HG02571 (cell line): Measurements from ENCODE around the gene IL36RN.

Source experiments
- ATAC-seq: cut with Tn5 transposase; IDR thresholded peaks from one replicate; pipeline ENCODE4 v1.9.1; 2021; ENCODE audit warnings: mild to moderate bottlenecking, moderate library complexity; ENCODE audit not compliant: unreplicated experiment

The IL36RN gene

GRCh38 chr2:113046465-113046864, 12.5 kb upstream of the IL36RN start:
- ATAC-seq, result no peak

DNA sequence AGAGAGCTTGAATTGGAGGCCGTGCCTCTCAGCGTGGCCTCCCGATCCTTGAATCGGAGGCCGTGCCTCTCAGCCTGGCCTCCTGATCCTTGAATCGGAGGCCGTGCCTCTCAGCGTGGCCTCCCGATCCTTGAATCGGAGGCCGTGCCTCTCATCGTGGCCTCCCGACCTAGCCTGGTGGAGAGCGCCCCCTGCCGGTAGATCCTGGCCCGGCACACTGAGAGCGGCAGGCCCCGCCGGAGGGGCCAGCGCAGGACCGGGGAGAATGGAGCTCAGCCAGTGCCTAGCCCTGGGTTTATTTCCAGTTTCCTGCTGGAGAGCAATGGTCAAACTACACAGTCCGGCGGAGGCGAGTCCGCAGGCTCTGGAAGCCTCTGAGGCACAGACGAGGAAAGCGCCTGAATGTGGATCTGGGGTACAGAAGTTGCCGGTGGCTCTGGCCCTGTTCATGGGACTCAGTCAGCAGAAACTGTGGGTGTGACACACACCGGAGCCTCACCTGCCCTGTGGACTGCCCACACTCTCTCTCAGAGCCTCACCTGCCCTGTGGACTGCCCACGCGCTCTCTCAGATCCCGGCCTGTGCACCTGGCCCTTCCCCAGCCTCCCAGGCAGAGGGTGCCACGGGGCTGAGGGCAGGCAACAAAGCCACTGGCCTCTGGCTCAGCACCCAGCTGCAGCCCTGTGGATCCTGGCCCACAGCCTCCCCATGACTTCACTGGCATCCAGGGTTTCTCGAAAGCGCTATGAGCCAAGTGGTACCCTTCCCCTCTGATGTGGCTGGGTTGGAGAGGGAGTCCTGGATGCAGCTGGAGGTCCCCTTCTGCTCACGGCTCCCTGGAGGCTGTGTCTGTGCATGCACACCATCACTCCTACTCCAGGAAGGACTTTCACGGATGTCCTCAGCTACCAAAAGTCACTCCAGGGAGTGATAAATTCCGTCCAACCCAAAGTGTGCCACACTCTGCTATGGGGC, 7.8 kb upstream of the IL36RN start:
- no peak for ATAC-seq

GRCh38 chr2:113052396-113052917, 6.5 kb upstream of the IL36RN start, which contains the start of gene IL36B:
IL36B (minus strand) TSS chr2:113052867.
- no peak for ATAC-seq

GRCh38 chr2:113053666-113054065, 5.3 kb upstream of the IL36RN start:
- ATAC-seq, result no peak

DNA sequence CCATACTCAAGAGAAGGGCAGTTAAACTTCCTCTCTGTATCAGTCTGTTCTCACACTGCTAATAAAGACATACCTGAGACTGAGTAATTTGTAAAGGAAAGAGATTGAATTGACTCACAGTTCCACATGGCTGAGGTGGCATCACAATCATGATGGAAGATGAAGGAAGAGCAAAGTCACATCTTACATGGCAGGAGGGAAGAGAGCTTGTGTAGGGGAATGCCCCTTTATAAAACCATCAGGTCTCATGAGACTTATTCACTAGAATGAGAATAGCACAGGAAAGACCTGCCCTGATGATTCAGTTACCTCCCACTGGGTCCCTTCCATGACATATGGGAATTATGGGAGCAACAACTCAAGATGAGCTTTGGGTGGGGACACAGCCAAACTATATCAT, 4.9 kb upstream of the IL36RN start:
- ATAC-seq, result no peak

GRCh38 chr2:113056521-113056920, 2.5 kb upstream of the IL36RN start:
- ATAC-seq, result no peak

- no peak for ATAC-seq
Measured at GRCh38 chr2:113057117-113057516, 1.9 kb upstream of the IL36RN start.

DNA sequence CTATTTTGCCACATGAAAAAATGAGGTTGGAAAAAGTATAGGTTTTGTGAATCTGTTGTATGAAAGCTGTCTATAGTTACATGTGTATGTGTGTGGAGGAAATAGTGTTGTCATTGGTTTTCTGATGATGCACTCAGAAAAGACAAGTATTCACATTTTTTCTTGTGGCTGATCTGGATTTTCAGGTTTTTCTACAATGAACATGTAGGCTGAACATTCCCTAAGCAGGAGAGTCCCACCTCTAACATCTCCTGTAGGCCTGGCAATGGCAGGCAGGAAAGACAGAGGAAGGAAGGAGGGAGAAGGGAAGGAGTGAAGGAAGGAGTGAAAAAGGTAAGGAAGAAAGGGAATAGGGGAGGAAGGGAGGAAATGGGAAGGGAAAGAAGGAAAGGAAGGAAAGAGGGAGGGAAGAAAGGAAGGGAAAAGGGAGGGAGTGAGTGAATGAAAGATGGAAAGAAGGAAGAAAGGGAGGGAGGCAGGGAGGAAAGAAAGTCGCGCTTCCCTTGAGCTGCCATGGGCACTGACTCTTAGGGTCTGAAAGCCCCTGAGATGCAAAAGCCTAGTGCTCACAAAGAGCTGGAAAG, 495 bp upstream of the IL36RN start:
- ATAC-seq, result no peak

DNA sequence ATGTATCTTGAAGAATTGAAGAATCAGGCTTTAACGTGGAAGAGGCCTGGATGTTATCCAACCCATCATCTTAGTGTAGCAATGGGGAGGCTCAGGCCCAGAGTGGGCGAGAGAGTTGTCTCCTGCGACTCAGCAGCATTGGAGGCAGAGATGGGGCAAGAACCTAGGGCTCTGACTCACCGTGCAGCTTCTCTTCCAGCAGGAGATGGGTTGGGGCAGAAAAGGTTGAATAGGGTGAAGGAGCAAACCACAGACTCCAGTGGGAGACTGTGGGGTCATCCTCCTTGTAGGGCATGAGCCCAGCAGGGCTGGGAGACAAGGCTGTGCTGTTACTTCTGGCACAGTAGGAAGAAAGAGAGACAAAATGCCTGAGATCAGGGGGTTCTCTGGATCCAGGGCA, 1.4 kb downstream of the IL36RN start:
- no peak for ATAC-seq

DNA sequence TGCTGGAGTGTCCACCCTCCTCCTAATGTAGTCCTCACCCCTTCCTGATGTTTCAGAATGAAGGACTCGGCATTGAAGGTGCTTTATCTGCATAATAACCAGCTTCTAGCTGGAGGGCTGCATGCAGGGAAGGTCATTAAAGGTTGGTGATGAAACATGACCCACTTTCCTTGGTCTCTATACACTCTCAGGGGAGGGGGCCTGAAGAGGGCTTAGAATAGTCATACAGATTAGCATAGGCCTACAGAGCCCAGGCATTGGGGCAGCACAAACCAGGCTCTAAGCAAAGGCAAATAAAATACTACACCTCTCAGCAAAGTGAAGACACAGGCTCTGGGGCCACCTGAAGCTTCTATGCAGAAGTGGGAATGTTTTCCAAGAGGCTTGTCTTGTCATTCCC, 1.8 kb downstream of the IL36RN start:
- ATAC-seq, result no peak

DNA sequence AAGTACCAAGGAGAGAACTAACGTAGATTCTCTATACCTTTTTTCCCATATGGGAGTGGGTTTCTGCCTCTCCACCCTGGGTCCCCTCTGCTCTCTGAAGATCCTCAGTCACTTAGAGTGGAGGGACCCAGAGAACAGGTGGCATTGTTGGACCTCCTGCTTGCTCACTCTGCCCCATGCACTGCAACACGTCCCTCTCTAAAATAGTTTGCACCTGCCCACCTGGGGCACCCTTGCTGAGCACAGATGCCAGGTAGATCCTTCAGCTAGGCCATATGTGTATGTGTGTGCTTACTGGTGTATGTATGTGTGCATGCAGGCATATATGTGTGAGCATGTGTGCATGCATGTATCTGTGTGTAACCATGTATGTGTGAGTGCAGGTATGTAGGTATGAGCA, 2.2 kb downstream of the IL36RN start:
- no peak for ATAC-seq

- ATAC-seq, result no peak
Measured at GRCh38 chr2:113061896-113062770, 3.1 kb downstream of the IL36RN start.

DNA sequence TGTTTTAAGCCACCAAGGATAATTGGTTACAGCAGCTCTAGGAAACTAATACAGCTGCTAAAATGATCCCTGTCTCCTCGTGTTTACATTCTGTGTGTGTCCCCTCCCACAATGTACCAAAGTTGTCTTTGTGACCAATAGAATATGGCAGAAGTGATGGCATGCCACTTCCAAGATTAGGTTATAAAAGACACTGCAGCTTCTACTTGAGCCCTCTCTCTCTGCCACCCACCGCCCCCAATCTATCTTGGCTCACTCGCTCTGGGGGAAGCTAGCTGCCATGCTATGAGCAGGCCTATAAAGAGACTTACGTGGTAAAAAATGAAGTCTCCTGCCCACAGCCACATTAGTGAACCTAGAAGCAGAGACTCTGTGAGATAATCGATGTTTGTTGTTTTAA, 5.3 kb downstream of the IL36RN start:
- ATAC-seq, result no peak

GRCh38 chr2:113064898-113065297, 5.9 kb downstream of the IL36RN start:
- no peak for ATAC-seq

- ATAC-seq, result no peak
Measured at GRCh38 chr2:113067681-113068080, 8.7 kb downstream of the IL36RN start, which contains the start of gene IL1F10. IL1F10 (plus strand) TSS chr2:113067970; CDS start chr2:113072739, 4,769 bp downstream.

GRCh38 chr2:113068249-113068648, 9.3 kb downstream of the IL36RN start:
- ATAC-seq, result no peak

DNA sequence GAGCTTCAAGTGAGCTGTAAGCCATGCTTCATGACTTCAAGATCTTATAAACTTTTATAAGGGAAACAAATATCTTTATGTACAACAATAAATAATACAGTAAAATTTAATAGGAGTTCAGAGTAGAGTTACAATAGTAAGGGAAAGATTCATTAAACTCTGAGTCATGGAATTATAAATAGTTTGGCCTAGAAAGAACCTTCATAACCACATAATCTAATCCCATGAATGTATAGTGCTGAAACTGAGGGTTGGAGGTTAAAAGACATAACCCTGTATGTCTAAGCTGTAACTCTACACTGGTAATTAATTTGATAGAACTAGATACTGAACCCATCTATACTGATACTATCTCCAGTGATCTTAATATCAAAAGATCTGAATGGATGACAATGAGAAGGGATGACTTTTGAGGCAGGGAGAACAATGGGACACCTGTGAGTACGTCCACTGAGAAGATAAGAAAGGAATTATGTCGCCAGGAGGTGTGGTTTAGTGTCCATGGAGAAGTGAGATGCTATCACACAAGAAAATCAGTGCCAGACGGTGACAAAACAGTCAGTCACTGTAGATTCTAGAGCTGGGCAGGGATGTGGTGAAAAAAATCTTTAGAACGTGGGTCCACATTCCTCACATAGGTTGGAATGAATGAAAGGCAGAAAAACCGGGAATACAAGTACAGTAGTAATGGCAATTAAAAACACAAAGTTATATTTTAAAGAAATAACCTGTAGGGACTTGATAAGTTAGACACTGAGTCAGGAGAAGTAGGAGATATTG, 9.9 kb downstream of the IL36RN start:
- no peak for ATAC-seq

DNA sequence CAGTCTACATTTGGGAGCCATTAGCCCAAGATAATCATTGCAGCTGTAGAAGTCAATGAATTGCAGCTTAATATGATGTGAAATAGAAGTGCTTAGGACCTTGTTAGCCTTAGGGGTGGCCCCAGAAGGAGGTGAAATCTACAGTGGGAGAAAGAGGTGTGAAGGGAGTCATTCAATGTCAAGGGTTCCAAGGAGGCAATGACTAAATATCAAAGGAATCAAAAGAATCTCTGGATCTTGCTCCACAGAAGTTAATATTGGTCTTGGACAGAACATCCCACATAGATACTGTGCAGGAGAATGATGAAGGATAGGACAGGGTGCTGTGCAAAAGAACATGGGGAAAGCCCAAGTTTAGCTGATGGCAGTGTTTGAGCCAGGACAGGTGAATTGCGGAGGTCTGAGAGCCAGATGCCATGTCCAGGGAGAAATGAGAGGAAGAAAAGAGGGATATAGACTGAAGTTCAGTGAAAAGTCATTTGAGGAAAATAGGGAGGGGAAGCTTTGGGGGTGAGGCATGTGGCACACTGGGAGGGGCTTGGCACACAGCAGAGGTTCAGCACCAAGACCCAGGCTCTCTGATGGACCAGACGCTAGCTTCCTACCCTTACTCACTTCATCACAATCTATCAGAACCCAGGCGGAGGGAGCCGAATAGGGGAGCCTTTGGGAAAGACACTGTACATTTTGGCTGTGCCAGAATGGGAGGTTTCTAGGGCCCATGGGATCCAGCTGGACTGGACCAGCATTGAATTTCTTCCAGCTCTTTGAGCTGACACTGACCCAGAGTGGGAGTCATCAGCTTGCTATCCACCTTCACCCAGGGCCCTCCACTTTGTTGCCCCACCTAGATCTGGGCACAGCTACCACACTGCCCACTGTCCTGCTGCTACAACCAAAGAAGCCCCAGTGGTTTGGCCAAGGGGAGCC, 10.9 kb downstream of the IL36RN start:
- ATAC-seq, result no peak

DNA sequence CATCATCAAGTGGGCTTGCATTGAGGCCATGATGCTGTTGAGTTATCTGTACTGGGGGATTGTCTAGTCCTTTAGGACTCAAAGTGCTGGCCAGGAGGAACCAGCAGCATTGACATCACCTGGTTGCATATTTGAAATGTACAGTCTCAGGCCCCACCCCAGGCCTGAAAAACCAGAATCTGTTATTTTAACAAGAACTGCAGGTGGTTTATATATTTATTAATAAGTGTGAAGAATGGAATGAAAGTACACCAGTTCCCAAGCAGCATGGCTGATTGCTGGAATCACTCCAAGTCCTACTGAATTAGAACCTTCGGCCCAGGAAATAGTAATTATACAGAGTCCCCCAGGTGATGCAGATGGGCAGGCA, 11.6 kb downstream of the IL36RN start:
- ATAC-seq, result no peak
